ENCODE results near the gene ELP2.
"Not testable (repeated sequence)": the region's sequence is repeated elsewhere in the genome, so short reads cannot be mapped to it uniquely, and the experiment has no call there.

The ELP2 gene

DNA sequence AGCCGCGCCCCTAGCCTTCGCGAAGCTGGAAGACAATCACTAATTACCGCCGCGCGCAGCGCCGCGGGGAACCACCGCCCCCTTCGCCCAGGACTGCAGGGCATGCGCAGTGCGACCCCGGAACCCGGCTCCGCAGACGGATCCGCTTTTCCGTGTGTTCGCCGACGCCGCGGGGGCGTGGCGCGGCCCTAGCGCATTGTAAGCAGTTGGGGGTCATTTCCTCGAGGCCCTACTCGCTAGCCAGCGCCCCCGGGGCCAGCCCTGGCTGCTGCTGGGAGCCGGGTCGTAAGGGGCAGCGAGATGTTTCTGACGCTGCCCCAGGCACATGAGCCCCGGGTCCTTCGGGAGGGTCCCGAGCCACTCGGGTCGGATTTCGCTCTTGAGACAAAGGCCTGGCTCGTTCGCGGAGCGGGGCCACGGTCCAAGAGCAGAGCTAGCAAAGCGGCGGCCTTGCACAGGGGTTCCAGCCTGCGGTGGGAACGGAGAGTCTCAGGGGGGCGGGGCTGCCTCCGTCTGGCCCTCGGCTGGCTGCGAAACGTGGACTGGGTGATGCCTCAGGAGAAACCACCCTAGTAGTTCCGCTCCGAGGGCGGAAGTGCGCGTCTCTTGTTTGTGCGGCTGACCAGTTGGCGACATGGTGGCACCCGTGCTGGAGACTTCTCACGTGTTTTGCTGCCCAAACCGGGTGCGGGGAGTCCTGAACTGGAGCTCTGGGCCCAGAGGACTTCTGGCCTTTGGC, at the start of gene ELP2, which contains the start of gene SLC39A6:
TSS of gene ELP2 (plus strand) at position 600 of the 739 bp plus-strand sequence. CDS start at position 635, 35 bp downstream.
TSS of gene SLC39A6 (minus strand) at position 41 of the 739 bp plus-strand sequence. CDS start 2,333 bp downstream, outside the sequence.
- DNase-seq (ENCODE audit: low spot score in 2 of 2) (peak; percentile 95 to 98), ATAC-seq (peak; percentile 94)
- H3K4me1 Mint-ChIP-seq = peaks cover 61% of the 10 kb centered on the region
- no peaks in the 10 kb centered on the region for H3K9me3 Mint-ChIP-seq
- H3K27ac Mint-ChIP-seq = peak within 1 kb of the TSS; percentile 98
- peaks cover 39% of the 10 kb centered on the region for H3K36me3 Mint-ChIP-seq
- H3K4me3 Mint-ChIP-seq = peak within 1 kb of the TSS; percentile 92

- not testable (repeated sequence) for H3K4me1 Mint-ChIP-seq; H3K27ac Mint-ChIP-seq; H3K36me3 Mint-ChIP-seq; H3K4me3 Mint-ChIP-seq; DNase-seq (ENCODE audit: low spot score in 2 of 2); ATAC-seq
- peaks cover 11% of the 10 kb centered on the region for H3K9me3 Mint-ChIP-seq
Observed at GRCh38 chr18:36081118-36081517, 48.6 kb upstream of the ELP2 start.

GRCh38 chr18:36083729-36084128, 46.0 kb upstream of the ELP2 start:
- H3K4me3 Mint-ChIP-seq = no peak overlapping the region
- no peak overlapping the region for H3K27ac Mint-ChIP-seq
- H3K4me1 Mint-ChIP-seq = peaks cover 9% of the 10 kb centered on the region
- DNase-seq (ENCODE audit: low spot score in 2 of 2) (no peak), ATAC-seq (no peak)
- H3K9me3 Mint-ChIP-seq = peaks cover 11% of the 10 kb centered on the region
- no peaks in the 10 kb centered on the region for H3K36me3 Mint-ChIP-seq

GRCh38 chr18:36085195-36085594, 44.5 kb upstream of the ELP2 start:
- ATAC-seq = no peak

DNA sequence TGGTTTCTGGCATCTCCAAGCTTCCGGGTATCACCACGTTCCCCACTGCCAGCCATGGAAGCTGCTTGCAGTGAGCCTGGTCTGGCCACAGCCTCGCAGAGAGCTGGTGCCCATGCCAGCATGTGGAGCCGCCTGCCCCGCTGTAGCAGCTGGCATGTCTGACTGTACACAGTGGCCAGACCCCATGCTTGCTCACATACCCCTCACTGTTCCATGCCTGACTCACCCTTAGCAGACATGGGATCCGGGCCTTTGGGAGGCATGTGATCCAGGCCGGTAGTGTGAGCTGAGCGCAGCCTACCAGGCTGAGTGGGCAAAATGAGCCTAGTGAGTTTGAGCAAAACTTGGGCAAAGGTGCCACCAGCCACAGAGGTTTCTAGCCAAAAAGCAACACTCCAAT, 43.5 kb upstream of the ELP2 start:
- H3K4me1 Mint-ChIP-seq = peaks cover 9% of the 10 kb centered on the region
- H3K4me3 Mint-ChIP-seq = no peak overlapping the region
- H3K9me3 Mint-ChIP-seq = peaks cover 3% of the 10 kb centered on the region
- no peaks in the 10 kb centered on the region for H3K36me3 Mint-ChIP-seq
- no peak overlapping the region for H3K27ac Mint-ChIP-seq
- DNase-seq (ENCODE audit: low spot score in 2 of 2) (no peak), ATAC-seq (peak; percentile 31)

More at GRCh38 chr18:36085195-36085594, 44.5 kb upstream of the ELP2 start:
- Mint-ChIP-seq H3K4me3 (no peak overlapping the region), H3K36me3 (no peaks in the 10 kb centered on the region), H3K27ac (no peak overlapping the region), H3K4me1 (peaks cover 9% of the 10 kb centered on the region), H3K9me3 (peaks cover 11% of the 10 kb centered on the region)
- no peak for DNase-seq (ENCODE audit: low spot score in 2 of 2)

DNA sequence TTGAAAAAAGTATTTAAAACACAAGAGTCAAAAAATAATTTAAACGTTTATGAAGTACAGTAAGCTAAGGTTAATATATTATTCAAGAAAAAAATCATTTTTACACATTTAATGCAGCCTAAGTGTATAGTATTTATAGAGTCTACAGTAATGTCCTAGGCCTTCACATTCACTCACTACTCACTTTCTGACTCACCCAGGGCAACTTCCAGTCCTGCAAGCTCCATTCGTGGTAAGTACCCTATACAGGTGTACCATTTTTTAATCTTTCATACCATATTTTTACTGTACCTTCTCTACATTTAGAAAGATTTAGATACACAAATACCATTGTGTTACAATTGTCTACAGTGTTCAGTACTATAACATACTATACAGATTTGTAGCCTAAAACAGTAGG, 41.4 kb upstream of the ELP2 start:
- peaks cover 18% of the 10 kb centered on the region for H3K4me1 Mint-ChIP-seq
- no peak for ATAC-seq
- H3K9me3 Mint-ChIP-seq = no peaks in the 10 kb centered on the region
- H3K36me3 Mint-ChIP-seq = no peaks in the 10 kb centered on the region
- no peak overlapping the region for H3K4me3 Mint-ChIP-seq
- DNase-seq (ENCODE audit: low spot score in 2 of 2) = no peak
- no peak overlapping the region for H3K27ac Mint-ChIP-seq

DNA sequence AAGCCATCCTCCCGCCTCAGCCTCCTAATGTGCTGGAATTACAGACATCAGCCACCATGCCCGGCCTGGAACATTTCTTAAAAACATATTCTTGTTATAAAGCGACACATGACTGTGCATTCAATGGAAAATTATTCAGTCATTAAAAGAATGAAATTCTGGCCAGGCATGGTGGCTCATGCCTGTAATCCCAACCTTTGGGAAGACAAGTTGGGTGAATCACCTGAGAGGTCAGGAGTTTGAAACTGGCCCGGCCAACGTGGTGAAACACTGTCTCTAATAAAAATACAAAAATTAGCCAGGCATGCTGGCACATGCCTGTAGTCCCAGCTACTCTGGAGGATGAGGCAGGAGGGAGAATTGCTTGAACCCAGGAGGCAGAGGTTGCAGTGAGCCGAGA, 40.7 kb upstream of the ELP2 start:
- Mint-ChIP-seq H3K27ac (peak overlapping the region; percentile 26), H3K4me1 (peaks cover 15% of the 10 kb centered on the region), H3K4me3 (no peak overlapping the region), H3K36me3 (no peaks in the 10 kb centered on the region), H3K9me3 (no peaks in the 10 kb centered on the region)
- ATAC-seq (no peak), DNase-seq (ENCODE audit: low spot score in 2 of 2) (no peak)

DNA sequence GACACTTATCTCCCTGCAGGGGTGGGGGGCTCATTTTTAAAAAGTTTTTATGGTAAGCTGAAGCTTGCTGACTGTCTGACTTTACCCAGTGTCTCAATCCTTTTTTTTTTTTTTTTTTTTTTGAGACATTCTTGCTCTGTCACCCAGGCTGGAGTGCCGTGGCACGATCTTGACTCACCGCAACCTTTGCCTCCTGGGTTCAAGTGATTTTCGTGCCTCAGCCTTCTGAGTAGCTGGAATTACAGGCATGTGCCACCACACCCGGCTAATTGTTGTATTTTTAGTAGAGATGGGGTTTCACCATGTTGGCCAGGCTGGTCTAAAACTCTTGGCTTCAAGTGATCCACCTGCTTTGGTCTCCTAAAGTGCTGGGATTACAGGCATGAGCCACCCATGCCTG, 37.6 kb upstream of the ELP2 start:
- ATAC-seq; H3K4me3 Mint-ChIP-seq; H3K36me3 Mint-ChIP-seq; DNase-seq (ENCODE audit: low spot score in 2 of 2); H3K9me3 Mint-ChIP-seq: not testable (repeated sequence)
- peak overlapping the region; percentile 3 for H3K27ac Mint-ChIP-seq
- H3K4me1 Mint-ChIP-seq = peaks cover 13% of the 10 kb centered on the region

DNA sequence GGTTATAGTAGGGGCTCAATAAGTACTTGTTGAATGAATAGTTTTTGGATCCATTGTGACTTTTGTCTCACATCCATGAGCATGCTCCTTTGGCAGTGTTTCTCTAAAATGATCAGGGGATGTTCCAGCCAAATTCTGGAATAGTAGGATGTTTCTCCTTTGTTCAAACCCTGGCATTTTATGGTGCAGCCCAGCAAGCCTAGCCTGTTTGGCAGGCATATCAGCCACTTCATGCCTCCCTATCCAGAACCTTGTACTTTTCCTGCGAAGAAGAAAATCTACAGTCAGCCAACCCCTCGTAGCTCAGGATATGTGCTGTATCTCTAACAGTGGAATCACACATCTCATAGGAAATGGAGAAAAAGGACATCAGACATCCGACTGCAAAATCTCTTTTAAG, 35.3 kb upstream of the ELP2 start:
- no peak for ATAC-seq
- Mint-ChIP-seq H3K4me3 (no peak overlapping the region), H3K9me3 (no peaks in the 10 kb centered on the region), H3K27ac (no peak overlapping the region), H3K36me3 (no peaks in the 10 kb centered on the region), H3K4me1 (peaks cover 13% of the 10 kb centered on the region)
- no peak for DNase-seq (ENCODE audit: low spot score in 2 of 2)

DNA sequence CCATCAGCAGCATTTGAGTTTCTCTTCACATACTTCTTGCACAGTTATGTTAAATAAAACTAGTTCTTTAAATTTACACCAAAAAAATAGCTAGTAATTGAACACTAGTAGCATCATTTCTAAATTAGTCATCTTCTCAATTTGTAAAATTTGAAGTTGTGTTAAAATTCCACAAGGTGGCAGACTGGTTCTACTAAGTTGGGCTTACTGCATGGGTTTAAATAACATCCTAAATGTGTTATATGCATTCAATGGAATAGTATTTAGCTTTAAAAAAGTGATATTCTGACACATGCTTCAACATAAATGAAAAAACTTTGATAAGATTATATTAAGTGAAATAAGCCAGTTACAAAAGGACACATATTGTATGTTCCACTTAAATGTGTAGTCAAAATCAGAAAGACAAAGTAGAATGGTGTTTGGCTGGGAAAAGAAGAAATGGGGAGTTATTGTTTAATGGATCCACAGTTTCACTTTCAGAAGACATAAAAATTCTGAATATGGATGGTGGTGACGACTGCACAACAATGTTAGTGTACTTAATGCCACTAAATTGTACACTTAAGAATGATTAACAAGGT, 33.7 kb upstream of the ELP2 start:
- Mint-ChIP-seq H3K4me1 (peaks cover 13% of the 10 kb centered on the region), H3K27ac (no peak overlapping the region), H3K9me3 (no peaks in the 10 kb centered on the region), H3K36me3 (no peaks in the 10 kb centered on the region), H3K4me3 (no peak overlapping the region)
- DNase-seq (ENCODE audit: low spot score in 2 of 2) = no peak
- ATAC-seq = peak; percentile 51

GRCh38 chr18:36096955-36097354, 32.7 kb upstream of the ELP2 start:
- Mint-ChIP-seq H3K4me1 (peaks cover 13% of the 10 kb centered on the region), H3K4me3 (no peak overlapping the region), H3K27ac (no peak overlapping the region), H3K9me3 (no peaks in the 10 kb centered on the region), H3K36me3 (no peaks in the 10 kb centered on the region)
- DNase-seq (ENCODE audit: low spot score in 2 of 2) (no peak), ATAC-seq (no peak)

DNA sequence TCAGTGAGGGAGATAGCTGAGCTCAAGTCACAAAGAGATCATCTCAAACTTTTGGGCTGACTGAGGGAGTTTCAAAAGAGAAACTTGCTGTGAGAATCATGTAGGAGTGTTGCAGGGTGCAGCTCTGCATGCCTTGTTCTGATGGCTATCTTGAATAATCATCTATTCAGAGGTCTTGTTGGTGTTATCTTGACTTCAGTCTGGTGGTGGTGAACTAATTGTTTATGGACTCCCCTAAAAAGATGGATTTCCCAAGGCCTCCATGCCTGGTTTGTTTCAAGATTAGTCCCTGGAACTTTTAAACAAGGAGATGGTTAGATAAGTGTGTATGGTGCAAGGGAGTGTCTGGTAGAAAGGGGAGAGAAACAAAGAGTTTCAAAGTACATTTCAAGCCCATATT, 30.4 kb upstream of the ELP2 start:
- Mint-ChIP-seq H3K9me3 (no peaks in the 10 kb centered on the region), H3K36me3 (no peaks in the 10 kb centered on the region), H3K4me3 (no peak overlapping the region), H3K27ac (no peak overlapping the region), H3K4me1 (no peaks in the 10 kb centered on the region)
- DNase-seq (ENCODE audit: low spot score in 2 of 2) (no peak), ATAC-seq (no peak)

DNA sequence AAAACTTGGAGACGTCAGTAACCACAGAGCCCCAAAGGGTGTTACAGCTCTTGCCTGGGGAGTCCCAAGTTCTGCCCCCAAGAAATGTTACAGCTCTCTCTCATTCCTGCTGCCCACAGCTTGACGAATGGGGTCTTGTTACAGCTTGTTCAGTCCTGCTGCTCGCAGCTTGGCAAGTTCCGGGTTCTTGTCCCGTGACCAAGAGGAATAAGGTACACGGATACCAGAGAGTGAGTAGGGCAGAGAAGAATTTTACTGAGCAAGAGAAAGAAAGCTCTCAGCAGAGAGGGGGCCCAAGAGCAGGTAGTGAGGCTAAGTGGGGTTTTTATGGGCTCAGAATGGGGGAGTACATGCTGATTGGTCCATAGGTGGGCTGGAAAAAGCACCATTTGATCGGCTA, 27.8 kb upstream of the ELP2 start:
- DNase-seq (ENCODE audit: low spot score in 2 of 2) (no peak), ATAC-seq (no peak)
- no peaks in the 10 kb centered on the region for H3K9me3 Mint-ChIP-seq
- H3K4me3 Mint-ChIP-seq = no peak overlapping the region
- H3K27ac Mint-ChIP-seq = no peak overlapping the region
- H3K4me1 Mint-ChIP-seq = no peaks in the 10 kb centered on the region
- no peaks in the 10 kb centered on the region for H3K36me3 Mint-ChIP-seq

GRCh38 chr18:36104749-36105148, 24.9 kb upstream of the ELP2 start:
- Mint-ChIP-seq H3K27ac (no peak overlapping the region), H3K4me3 (no peak overlapping the region), H3K4me1 (no peaks in the 10 kb centered on the region), H3K9me3 (no peaks in the 10 kb centered on the region), H3K36me3 (peaks cover 15% of the 10 kb centered on the region)
- DNase-seq (ENCODE audit: low spot score in 2 of 2) (no peak), ATAC-seq (no peak)

- no peaks in the 10 kb centered on the region for H3K9me3 Mint-ChIP-seq
- peaks cover 43% of the 10 kb centered on the region for H3K36me3 Mint-ChIP-seq
- H3K4me3 Mint-ChIP-seq = no peak overlapping the region
- ATAC-seq (no peak), DNase-seq (ENCODE audit: low spot score in 2 of 2) (no peak)
- H3K27ac Mint-ChIP-seq = no peak overlapping the region
- H3K4me1 Mint-ChIP-seq = no peaks in the 10 kb centered on the region
Observed at GRCh38 chr18:36107477-36107876, 22.2 kb upstream of the ELP2 start.

- no peak for ATAC-seq
- no peak overlapping the region for H3K27ac Mint-ChIP-seq
- DNase-seq (ENCODE audit: low spot score in 2 of 2) = no peak
Observed at GRCh38 chr18:36108196-36108595, 21.5 kb upstream of the ELP2 start.

More at GRCh38 chr18:36108196-36108595, 21.5 kb upstream of the ELP2 start:
- Mint-ChIP-seq H3K36me3 (peaks cover 50% of the 10 kb centered on the region), H3K9me3 (no peaks in the 10 kb centered on the region), H3K4me1 (no peaks in the 10 kb centered on the region), H3K4me3 (no peak overlapping the region)

All from stimulated activated effector memory CD8-positive, alpha-beta T cell treated with anti-CD3 and anti-CD28 coated beads, Interleukin-12 subunit alpha, Interleukin-12 subunit beta, amount 100 ng/mL, for 72 hours (primary cell).